ENCODE data around the gene LEMD2.
A peak's percentile ranks its signal among the peaks of the same experiment; 100 is the strongest.

The LEMD2 gene

DNA sequence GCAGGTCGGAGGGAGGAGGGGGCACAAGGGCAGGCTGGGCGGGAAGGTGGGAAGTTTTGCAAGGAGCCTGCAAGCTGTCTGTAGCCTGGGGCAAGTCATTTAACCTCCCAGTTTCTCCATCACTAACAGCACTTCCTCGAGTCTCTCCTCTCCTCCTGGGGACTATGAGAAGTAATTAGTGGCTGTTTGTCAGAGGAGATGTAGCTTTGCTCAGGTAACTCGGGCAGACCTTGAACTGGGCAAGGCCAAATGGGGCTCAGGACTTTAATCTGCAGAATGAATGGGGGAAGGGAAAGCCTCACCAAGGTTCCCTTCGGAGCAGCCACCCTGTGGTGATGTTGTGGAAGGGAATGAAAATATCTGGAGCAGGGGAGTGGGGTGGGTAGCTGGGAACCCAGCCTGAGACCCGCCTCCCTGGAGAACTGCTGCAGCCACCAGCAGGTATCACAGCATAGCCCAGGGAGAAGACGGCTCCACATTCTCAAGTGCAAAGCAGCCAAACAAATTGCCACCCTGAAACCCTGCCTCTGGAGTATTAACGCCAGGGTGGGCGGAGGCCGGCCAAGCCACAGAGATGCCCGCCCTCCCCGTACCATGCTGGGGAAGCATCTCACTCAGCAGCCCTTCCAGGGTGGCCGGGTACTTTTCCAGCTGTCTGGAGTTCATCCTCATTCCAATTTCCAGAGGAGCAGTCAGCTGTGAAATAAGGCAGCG is 6.1 kb upstream of the LEMD2 start:
- no peak for DNase-seq (ENCODE audit: low spot score)

GRCh38 chr6:33792981-33793380 is 4.1 kb upstream of the LEMD2 start:
- no peak for DNase-seq (ENCODE audit: low spot score)

DNA sequence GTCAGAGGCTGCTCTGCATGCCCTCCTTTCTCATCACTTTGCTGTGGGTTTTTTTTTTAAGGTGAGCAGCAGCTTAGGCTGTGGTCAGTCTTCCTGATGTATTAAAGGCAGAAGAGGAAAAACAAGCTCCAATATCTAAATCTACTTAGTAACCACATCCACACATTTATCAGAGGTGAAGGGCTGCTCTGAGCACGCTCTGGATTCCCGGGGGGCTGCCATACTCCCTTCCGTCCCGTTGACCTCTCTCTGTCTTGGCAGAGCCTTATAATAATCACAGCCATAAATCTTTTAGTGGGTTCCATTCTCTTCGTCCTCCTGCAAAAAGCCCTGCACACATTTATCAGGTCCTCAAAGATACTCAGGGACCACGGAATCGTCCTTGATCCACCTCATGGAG is 2.7 kb upstream of the LEMD2 start:
- no peak for DNase-seq (ENCODE audit: low spot score)

DNA sequence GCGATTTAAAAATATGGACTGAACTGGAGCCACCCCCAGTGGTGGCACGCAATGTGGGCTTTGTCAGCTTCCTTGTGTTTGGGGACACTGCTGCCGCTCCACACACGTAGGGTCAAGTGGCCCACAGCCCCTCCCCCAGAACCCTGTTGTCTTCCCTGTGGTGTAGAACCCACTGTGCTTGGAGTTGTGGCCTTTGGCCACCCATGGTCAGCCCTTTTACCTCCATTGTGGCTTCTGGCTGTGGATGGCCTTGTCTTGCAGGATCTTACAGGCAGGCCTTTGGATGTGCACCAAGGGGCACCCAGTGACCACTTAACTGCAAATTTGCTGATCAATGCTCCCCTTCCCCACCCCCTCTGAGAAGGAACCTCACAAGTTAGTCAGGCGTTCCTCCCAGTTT is 2.0 kb upstream of the LEMD2 start:
- no peak for DNase-seq (ENCODE audit: low spot score)

DNA sequence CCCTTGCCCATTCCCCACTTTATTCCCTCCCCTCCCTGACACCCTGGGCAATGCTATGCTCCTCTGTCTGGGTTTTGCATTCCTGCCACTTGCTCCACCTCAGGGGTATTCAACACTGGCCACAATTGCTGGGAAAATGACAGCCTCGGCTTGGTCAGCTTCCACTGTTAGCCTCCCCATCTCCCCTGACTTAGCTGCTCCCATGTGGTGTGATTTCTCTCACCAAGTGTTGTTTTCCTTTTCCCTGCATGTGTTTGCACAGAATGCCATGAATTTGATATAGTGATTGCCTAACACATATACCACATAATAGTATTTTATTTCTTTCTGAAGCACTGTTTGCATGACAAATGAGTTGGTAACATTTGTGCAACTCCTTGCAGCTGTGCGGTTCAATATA is 1.4 kb upstream of the LEMD2 start:
- no peak for DNase-seq (ENCODE audit: low spot score)

DNA sequence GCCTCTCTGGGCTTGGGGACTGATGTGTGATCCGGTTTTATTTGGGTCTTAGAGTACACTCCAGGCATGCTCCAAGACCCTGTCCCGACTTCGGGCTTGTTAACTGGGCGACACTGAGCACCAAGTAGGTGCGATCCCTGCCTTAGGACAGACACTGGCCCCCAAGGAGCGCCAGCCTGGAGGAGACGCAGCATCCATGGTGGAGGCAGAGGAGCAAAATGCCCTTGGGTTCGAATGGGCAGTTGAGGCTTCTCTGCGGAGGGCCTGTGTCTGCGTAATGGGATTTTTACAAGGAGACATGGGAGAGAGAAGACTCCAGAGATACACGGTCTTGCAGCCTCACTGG is 593 bp upstream of the LEMD2 start:
- DNase-seq (ENCODE audit: low spot score), result no peak

DNA sequence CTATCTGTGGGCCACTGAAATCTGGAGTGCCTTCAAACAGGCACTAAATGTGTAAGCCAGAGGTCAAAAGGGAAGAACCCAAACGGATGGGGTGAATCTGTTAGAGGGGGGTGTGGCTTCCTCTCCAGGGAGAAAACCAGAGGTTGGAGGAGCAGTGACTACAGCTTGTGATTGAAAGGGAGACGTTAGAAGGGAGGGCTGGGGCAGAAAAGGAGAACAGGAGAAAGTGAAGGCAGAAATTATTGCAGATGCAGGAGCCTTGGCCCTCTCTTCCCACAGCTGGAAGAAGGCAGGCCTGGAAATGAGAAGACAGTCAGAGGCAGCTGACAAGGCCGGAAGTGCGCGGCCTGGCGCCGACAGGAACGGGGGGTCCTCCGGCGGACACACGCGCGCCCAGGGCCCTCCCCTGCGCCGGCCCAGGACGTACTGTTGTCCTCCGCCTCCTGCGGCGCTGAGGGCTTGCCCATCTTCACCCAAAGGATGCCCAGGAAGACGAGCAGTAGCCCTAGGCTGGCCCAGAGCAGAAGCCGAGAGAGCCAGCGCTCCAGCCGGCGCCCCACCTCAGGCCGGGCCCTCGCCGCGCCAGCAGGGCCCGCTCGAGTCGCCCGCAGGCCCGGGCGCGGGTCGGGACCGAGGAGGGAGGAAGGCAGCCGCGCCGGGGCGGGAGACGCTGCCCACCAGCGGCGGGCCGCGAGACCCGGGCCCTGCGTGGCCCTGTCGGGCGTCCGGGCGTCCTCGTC is 806 bp downstream of the LEMD2 start:
- DNase-seq (ENCODE audit: low spot score), result peak; percentile 81

DNA sequence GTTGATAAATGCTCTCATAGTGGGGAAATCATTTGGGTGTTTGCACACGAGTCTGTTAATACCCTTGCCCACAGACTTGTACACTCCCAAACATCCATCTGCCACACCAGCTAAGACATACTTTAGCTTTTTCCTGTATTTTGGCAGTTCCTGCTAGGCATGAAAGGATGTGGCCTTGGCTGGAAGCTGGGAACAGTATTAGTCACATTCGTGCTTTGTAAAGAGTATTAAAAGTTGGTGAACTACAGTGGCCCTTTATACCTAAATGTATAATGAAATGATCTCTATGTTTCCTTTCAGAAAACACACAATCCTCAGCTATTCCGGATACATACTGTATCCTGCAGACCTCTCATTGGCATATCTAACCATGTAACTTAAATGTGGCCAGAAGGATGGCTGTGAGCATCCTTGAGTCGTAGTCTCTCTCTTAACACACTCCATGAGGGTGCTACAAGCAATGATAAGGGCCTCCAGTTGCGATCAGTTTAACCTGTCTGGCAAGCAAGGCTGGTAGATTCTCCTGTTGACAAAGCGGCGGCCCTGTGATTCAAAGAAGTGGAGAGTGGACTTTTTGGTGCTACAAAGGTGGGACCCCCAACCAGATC is 1.5 kb downstream of the LEMD2 start:
- peak; percentile 89 for DNase-seq (ENCODE audit: low spot score)

GRCh38 chr6:33786736-33787135 is 2.2 kb downstream of the LEMD2 start:
- no peak for DNase-seq (ENCODE audit: low spot score)

GRCh38 chr6:33785778-33786177 is 3.2 kb downstream of the LEMD2 start:
- peak; percentile 80 for DNase-seq (ENCODE audit: low spot score)

GRCh38 chr6:33784787-33785186 is 4.1 kb downstream of the LEMD2 start:
- DNase-seq (ENCODE audit: low spot score), result no peak

- DNase-seq (ENCODE audit: low spot score), result no peak
Measured at GRCh38 chr6:33783781-33784520, 5.0 kb downstream of the LEMD2 start.

DNA sequence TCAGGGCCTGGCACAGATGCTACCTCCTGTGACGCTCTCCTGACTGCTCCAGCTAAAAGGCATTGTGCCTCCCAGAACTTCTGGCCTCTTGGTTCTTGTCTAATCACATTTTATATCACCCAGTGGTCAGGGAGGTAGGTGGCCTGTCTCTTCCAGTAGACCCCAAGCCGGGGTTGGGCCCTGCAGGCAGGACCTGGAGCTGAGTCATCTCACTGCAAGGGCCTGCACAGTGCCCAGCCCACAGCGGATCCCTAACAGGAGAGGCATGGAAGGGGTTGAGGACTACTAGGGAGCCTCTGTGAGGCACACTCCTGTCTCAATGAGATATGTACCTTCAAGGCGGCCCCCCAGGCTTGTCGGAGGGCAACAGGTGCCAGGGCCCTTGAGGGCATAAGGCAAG is 6.4 kb downstream of the LEMD2 start:
- no peak for DNase-seq (ENCODE audit: low spot score)

DNA sequence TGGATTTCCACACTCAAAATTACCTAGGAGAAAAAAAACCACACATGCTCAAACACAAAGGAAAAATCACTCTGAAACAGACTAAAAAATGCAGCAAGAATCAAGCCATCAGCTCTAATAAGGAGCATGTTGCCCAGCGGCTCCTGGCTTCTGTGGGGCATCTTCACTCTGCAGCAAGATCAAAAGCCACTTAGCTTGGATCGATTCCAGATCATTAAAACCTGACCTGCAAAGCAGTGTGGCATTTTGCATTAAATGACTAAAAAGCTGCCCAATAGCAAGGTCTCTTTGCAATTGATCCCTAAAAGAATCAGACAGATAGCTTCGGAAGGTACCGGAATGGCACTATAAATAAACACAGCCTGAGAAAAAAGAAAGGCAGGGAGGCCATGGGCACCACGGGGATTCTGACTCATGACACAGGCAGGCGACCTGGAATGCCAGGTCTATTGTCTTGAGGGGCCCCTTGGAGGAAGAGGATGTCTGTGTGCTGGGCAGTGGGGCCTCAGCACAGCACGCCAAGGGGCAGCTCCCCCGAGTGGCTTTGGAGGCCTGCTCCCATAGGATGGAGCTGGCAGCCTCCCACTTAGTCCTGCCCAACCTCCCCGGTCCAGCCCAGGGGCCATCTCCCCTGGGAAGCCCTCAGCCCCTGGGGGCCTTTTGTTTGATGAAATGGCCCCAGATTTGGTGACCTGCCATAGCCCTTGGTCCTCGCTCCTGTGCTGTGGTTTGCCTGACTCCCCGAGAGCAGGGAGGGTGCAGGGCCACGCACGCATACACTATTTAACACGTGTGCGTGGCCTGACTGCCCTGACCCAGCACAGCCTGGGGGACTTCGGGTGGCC is 7.6 kb downstream of the LEMD2 start:
- peak; percentile 97 for DNase-seq (ENCODE audit: low spot score)

DNA sequence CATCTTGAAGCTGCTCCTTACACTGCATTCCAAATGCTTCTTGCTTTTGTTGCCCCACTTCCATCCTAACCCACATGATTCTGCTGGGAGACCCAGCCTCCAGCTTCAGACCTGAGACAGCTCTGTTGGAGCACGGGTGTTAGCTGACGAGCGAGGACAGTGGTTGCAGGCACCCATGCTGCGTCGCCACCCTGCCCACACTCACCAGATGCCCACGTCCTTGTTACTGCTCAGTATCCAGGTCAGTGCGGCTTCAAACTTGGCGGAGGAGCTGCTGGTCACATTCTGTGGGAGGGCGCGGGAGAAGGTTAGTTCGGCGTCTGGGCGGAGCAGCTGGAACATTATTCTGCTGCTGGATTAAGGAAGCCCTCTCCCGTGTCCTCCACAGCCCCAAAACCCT is 9.0 kb downstream of the LEMD2 start:
- no peak for DNase-seq (ENCODE audit: low spot score)

GRCh38 chr6:33779290-33779689 is 9.6 kb downstream of the LEMD2 start:
- DNase-seq (ENCODE audit: low spot score), result no peak

DNA sequence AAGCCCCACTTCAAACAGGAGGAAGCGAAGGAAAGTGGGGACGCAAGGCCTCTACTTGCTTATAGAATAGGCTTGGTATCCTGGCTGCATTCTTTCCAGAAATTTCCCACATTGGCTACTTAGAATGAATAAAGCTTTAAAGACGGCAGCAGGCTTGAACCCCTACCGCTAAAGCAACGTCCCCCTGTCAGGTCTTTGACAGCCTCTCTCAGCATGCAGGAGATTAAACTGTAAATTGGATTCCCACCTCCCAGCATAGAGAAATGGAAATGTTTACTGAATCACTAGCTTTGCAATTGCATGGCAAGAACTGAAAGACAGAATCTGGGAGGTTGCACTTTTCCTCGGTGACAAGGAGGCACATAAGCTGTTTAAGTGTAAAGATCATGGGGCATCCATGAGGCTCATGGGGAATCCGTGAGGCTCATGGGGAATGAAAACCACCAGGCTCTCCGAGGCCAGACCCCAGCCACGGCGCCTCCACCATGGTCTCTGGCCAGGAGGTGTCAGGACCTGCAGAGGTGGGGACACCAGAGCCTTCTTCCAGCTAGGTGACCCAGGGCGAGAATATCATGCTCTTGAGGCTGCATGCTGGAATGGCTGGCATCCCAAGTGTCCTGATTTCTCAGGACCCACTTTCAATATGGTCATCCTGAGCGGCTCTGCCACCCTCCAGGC is 10.3 kb downstream of the LEMD2 start:
- no peak for DNase-seq (ENCODE audit: low spot score)

- DNase-seq (ENCODE audit: low spot score), result no peak
Measured at GRCh38 chr6:33777398-33778388, 11.2 kb downstream of the LEMD2 start.

GRCh38 chr6:33776764-33777163 is 12.2 kb downstream of the LEMD2 start:
- DNase-seq (ENCODE audit: low spot score), result no peak

DNA sequence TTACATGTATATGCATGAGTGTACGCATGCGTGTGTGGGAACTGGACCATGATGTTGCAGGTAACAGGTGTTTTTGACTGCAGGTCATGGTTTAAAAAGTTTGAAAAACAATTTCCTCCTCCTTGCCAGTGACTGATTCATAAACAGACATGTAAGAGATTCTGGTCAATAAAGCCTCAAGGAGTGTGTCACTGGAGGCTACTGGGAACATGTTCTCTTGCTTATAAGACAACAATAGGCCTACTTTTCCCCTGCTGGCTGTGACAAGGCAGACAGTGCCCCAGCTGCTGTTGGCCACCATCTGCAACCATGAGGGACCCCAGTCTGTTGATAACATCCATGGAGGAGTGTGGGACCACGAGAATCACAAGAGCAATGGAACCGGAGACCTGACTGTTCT is 12.7 kb downstream of the LEMD2 start:
- no peak for DNase-seq (ENCODE audit: low spot score)

All from kidney capillary endothelial cell (primary cell).